Epithelial cell of esophagus (primary cell): Measurements from ENCODE around the gene FAM13C.
A peak's percentile ranks its signal among the peaks of the same experiment; 100 is the strongest.

Experiments
- DNase-seq: peaks from one replicate; pipeline ENCODE4 v3.0.0; 2010; ENCODE audit warnings: low read depth
- H3K4me3 ChIP-seq: 2 replicates; pipeline ENCODE4 v1.5.1; 2011; ENCODE audit warnings: mild to moderate bottlenecking, low read length, control low read depth
- TF ChIP-seq, protein P1 (sequence below): IDR thresholded peaks from 2 replicates; pipeline ENCODE4 v1.5.1; 2011; ENCODE audit warnings: low read depth, mild to moderate bottlenecking, low read length, control low read depth, inconsistent platforms; ENCODE audit not compliant: insufficient read depth; ENCODE audit errors: missing control alignments

FAM13C gene

DNA sequence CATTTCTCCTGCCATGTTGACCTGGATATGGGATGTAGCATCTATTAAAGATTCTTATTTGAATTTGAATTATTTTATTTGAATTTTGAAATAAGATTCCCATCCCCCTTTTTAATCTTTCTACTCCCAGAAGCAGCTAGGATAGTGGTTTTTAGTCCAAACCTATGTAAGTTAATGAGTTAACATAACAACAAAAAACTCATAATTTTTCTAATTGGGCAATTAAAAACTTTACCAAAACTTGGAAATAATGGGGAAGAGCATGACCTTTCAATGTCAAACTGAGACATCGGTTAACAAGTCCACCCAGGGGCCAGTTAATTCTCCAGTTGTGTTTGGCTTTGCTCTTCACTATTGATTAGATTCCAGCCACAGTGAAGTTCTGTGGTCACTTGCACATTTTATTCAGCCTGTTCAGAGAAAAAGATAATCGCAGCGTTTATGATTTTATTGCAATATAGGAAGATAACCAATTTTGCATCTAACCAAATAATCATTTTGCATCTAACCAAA is 1.2 kb upstream of the FAM13C start:
- TF ChIP-seq, protein P1, sequence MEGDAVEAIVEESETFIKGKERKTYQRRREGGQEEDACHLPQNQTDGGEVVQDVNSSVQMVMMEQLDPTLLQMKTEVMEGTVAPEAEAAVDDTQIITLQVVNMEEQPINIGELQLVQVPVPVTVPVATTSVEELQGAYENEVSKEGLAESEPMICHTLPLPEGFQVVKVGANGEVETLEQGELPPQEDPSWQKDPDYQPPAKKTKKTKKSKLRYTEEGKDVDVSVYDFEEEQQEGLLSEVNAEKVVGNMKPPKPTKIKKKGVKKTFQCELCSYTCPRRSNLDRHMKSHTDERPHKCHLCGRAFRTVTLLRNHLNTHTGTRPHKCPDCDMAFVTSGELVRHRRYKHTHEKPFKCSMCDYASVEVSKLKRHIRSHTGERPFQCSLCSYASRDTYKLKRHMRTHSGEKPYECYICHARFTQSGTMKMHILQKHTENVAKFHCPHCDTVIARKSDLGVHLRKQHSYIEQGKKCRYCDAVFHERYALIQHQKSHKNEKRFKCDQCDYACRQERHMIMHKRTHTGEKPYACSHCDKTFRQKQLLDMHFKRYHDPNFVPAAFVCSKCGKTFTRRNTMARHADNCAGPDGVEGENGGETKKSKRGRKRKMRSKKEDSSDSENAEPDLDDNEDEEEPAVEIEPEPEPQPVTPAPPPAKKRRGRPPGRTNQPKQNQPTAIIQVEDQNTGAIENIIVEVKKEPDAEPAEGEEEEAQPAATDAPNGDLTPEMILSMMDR: no peak
- no peak overlapping the region for H3K4me3 ChIP-seq
- DNase-seq: no peak

DNA sequence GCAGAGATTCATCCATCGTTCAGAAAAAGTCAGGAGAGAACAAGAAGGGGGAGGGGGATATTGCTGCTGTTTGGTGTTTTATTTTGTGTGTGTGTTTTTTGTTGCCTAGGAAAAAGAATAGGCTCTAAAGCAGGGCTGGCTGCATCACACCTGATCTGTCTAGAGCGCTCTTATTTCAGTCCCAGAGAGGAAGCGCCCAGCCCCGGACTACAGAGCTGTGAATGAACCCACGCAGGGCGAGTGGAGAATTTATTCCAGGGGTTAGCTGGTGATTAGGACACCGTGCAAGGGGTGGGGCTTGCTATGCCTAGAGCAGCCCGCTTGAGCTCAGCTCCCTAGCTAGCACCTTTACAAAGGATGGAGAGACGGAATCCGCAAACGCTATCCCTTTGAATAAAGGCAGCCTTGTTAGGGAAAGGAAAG is 621 bp upstream of the FAM13C start:
- DNase-seq: peak; percentile 70

DNA sequence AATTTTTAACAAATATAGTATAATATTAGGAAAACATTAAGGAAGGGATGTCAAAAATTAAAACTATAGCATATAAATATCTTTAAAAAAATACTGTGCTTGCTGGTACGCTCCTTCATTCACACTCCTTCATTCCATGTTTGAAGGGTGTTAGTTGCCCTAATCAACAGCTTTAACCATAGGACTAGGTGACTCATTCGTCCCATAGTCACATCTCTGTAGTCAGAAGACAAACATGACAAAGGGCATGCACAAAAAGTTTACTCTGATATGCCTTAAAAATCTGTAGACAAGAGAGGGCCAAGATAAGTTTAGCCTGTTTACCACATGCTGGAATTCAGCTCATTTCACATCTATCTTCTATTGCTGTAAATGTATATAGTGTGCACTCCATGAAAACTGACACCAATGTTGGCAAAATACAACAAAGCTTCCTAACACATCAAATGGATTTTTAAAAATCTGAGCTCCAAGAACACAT is 646 bp downstream of the FAM13C start:
- TF ChIP-seq, protein P1: no peak
- peak overlapping the region; percentile 43 for H3K4me3 ChIP-seq
- peak; percentile 28 for DNase-seq

More for the DNA sequence above, 621 bp upstream of the FAM13C start:
- peak overlapping the region; percentile 43 for H3K4me3 ChIP-seq
- TF ChIP-seq, protein P1: no peak

DNA sequence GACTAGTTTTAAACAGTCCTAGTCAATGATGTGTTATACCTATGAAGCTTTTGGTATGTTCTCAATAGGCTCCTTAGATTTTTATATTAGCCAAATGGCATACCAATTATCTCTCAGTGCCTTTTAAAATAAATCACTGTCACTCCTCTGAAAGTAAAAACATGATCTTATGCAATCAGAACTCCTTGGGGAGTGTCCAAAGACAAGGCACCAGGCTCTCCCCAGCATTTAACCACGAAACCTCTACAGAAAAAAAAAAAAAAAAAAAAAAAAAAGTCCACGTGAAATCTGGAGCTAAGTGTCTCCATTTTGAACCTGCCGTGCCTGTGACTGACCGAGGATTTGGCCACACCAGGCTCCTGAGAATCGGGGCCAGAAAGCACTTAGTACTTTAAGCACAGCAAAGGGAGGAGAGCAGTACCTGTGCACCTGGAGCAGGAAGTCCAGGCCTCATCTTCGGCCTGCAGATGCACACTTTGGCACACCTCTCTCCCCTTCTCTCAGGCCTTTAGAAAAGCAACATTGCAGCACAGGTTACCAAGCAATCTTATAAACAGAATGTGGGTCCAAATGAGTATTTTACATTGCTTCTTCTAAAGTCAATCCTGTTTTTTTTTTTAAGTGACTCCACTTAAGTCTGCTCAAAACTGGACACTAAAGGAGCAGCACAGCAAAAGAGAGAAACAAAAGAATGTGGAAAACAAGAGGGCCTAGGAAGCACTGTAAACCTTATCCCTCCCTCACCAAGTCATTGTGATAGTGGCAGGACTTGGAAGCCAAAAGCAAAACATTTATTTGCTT is 1.5 kb downstream of the FAM13C start:
- DNase-seq: no peak
- H3K4me3 ChIP-seq: no peak overlapping the region
- TF ChIP-seq, protein P1: no peak

DNA sequence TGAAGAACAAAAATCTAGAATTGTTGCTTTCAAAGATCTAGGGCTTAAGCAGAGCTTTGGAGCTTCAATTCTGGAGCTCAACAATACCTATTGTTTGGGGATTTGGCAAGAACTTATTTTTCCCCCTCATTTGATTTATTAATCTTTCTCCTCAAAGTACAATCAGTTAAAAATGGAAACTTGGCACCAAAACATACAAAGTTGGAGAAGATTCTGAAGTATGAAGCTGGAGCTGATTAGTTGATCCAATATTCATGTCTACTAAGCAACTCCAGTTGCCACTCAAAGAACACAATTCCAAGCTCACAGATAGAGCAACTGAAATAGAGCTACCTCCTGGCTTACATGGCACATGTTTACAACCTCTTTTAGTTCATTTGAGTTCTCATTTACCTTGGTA is 3.8 kb downstream of the FAM13C start:
- TF ChIP-seq, protein P1: no peak
- DNase-seq: no peak
- H3K4me3 ChIP-seq: no peak overlapping the region

DNA sequence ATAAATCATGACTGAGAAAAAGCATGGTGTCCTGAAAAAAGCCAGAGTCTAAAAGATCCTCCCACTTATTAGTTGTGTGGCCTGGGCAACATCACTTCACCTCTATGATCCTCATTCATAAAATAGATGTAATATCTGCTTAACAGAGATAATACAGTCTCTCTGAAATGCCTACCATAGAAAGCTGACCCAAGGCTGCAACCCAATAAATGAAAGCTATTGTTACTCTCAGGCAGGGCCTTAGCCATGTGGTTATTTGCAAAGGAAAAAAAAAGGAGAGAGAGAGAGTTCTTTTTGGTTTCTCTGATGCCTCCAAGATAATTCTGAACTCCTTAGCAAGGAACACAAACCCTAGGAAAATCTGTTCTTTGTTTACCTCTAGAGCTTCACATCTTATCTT is 7.9 kb downstream of the FAM13C start:
- TF ChIP-seq, protein P1: no peak
- DNase-seq: no peak
- no peak overlapping the region for H3K4me3 ChIP-seq

DNA sequence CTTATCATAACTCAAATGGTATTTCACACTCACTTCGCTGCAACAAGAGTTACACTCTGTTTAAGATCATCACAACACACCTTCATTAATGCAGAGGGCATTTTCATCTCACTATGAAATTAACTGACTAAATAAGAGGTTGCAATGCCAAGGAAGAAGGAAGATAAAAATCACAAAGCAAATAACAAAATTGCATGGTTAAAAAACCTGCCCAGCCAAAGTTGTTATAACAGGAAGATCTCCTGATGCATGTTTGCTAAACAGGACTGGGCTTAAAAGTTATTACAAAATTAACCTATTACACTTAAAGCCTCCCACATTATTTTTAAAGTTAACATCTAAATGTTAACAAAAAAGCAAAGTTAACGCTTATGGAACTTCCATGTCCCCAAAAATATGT is 11.8 kb downstream of the FAM13C start:
- no peak overlapping the region for H3K4me3 ChIP-seq
- TF ChIP-seq, protein P1: no peak
- no peak for DNase-seq
